ENCODE measurements around the gene KLHL22.
"Not testable (repeated sequence)": the region's sequence is repeated elsewhere in the genome, so short reads cannot be mapped to it uniquely, and the experiment has no call there.

Gene KLHL22

GRCh38 chr22:20420157-20420842 lies 75.3 kb downstream of the KLHL22 start:
- no peak for DNase-seq (ENCODE audit: low read depth in 2 of 2)

- no peak for DNase-seq (ENCODE audit: low read depth in 2 of 2)
Measured at GRCh38 chr22:20419664-20419951, 76.0 kb downstream of the KLHL22 start.

- DNase-seq (ENCODE audit: low read depth in 2 of 2), result peak; percentile 50 to 54
Measured at GRCh38 chr22:20418211-20418788, 77.3 kb downstream of the KLHL22 start.

- DNase-seq (ENCODE audit: low read depth in 2 of 2), result not testable (repeated sequence)
Measured at GRCh38 chr22:20415699-20416098, 79.9 kb downstream of the KLHL22 start.

- not testable (repeated sequence) for DNase-seq (ENCODE audit: low read depth in 2 of 2)
Measured at GRCh38 chr22:20415241-20415640, 80.4 kb downstream of the KLHL22 start.

- no peak for DNase-seq (ENCODE audit: low read depth in 2 of 2)
Measured at GRCh38 chr22:20414450-20414849, 81.1 kb downstream of the KLHL22 start.

- DNase-seq (ENCODE audit: low read depth in 2 of 2), result no peak
Measured at GRCh38 chr22:20414059-20414440, 81.5 kb downstream of the KLHL22 start.

- DNase-seq (ENCODE audit: low read depth in 2 of 2), result no peak
Measured at GRCh38 chr22:20413217-20414058, 82.2 kb downstream of the KLHL22 start.

GRCh38 chr22:20412474-20413216 lies 83.0 kb downstream of the KLHL22 start:
- no peak for DNase-seq (ENCODE audit: low read depth in 2 of 2)

- not testable (repeated sequence) for DNase-seq (ENCODE audit: low read depth in 2 of 2)
Measured at GRCh38 chr22:20409385-20409784, 86.2 kb downstream of the KLHL22 start.

GRCh38 chr22:20408891-20409290 lies 86.7 kb downstream of the KLHL22 start:
- no peak for DNase-seq (ENCODE audit: low read depth in 2 of 2)

GRCh38 chr22:20407829-20408228 lies 87.8 kb downstream of the KLHL22 start:
- no peak for DNase-seq (ENCODE audit: low read depth in 2 of 2)

GRCh38 chr22:20406686-20407408 lies 88.7 kb downstream of the KLHL22 start:
- DNase-seq (ENCODE audit: low read depth in 2 of 2), result no peak

GRCh38 chr22:20405931-20406685 lies 89.5 kb downstream of the KLHL22 start:
- no peak for DNase-seq (ENCODE audit: low read depth in 2 of 2)

GRCh38 chr22:20405291-20405930 lies 90.2 kb downstream of the KLHL22 start:
- DNase-seq (ENCODE audit: low read depth in 2 of 2), result no peak

- DNase-seq (ENCODE audit: low read depth in 2 of 2), result no peak
Measured at GRCh38 chr22:20404881-20405280, 90.7 kb downstream of the KLHL22 start.

GRCh38 chr22:20403779-20404140 lies 91.8 kb downstream of the KLHL22 start:
- DNase-seq (ENCODE audit: low read depth in 2 of 2), result no peak

- DNase-seq (ENCODE audit: low read depth in 2 of 2), result no peak
Measured at GRCh38 chr22:20402960-20403778, 92.4 kb downstream of the KLHL22 start.

- no peak for DNase-seq (ENCODE audit: low read depth in 2 of 2)
Measured at GRCh38 chr22:20401376-20402014, 94.1 kb downstream of the KLHL22 start.

All from stimulated activated CD4-positive, alpha-beta T cell treated with anti-CD3 and anti-CD28 coated beads, Interleukin-12 subunit alpha, Interleukin-12 subunit beta, amount 100 ng/mL, for 24 hours (primary cell).